Measurements from ENCODE around the gene ZNRF1. TPM values are rescaled to one million over a fixed set of nuclear protein-coding genes. Genes with fewer than 3 reads are reported as not detected.

ZNRF1 gene
- total and polyA plus RNA-seq, 5 donors from 2014 or later: 3.2 to 15.1 (median 6.2) TPM

DNA sequence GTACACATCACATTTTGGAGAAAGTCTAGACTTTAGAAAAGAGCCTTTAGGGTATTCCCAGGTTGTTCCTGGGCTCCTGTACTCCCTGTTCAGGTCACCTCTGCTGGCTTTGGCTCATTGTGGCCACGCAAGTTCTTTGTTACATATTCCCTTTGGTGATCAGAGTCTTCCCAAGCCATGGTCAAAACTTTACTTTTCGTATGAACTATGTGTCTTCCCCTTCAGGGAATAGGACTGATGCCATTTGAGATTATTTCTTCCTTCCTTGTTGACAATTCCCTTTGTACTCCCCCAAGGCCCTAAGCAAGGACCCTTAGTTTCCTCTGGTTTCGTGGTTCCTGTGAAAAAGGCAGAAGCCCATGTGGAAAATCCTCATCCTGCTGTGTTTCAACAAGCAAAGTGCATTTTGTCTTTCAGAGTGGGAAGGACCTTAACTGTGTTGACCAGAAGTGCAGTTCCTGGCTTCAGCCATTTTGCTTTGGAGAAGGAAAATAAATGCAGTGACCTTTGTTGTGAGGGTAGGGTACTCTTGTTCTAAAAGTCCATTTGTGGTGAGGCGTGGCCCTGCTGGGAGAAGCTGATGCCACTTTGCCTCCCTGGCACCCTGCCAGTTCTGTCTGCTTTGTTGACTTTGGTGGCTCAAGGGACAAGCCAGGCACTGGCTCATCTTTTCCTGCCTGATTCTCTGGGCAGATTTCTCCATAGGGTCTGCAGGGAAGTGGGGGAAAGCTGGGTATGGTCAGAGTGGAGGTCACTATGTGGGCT, 55.1 kb downstream of the ZNRF1 start:
- Mint-ChIP-seq H3K36me3 (peaks cover 2% of the 10 kb centered on the region), H3K9me3 (no peaks in the 10 kb centered on the region), H3K4me3 (no peak overlapping the region), H3K4me1 (peaks cover 0 to 10% (median 8%) of the 10 kb centered on the region in 4 donors), H3K27me3 (no peaks in the 10 kb centered on the region), H3K27ac (peak overlapping the region in 2 of 3 donors; percentile 46 to 48)
- Histone ChIP-seq H3K36me3 (ENCODE audit: control insufficient read depth, insufficient read depth, low read length) (no peaks in the 10 kb centered on the region), H3K27ac (ENCODE audit: insufficient read depth, low read length, poor library complexity, severe bottlenecking) (no peak overlapping the region), H3K27me3 (ENCODE audit: control insufficient read depth, insufficient read depth, low read length) (no peaks in the 10 kb centered on the region), H3K9me3 (ENCODE audit: control insufficient read depth in 2 of 2, low read length in 2 of 2) (no peaks in the 10 kb centered on the region), H3K4me1 (ENCODE audit: control insufficient read depth, insufficient read depth, low read length, poor library complexity, severe bottlenecking) (no peaks in the 10 kb centered on the region), H3K4me3 (ENCODE audit: low read depth, low read length) (no peak overlapping the region)
- ATAC-seq (ENCODE audit: low read depth in 2 of 2) (no peak), DNase-seq (no peak)

DNA sequence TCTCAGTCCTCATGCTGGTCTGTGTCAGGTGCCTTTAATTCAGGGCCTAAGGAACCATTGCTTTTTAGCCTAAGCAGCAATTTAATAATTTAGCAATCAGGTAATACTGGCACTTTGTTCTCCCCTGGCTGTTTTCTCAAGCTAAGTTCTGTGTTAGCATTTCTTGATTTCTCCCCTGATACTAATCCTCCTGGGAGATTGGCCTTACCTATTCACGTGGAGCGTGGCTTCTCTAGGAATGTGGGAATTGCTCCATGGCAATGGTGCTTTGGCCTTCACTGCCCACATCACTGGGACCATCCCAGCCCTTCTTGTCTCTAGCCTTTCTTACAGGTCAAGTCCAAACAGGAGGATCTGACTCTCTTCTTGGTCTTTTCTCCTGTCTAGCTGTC, 55.7 kb downstream of the ZNRF1 start:
- Histone ChIP-seq H3K4me1 (ENCODE audit: control insufficient read depth, insufficient read depth, low read length, poor library complexity, severe bottlenecking) (no peaks in the 10 kb centered on the region), H3K4me3 (ENCODE audit: low read depth, low read length) (no peak overlapping the region), H3K36me3 (ENCODE audit: control insufficient read depth, insufficient read depth, low read length) (no peaks in the 10 kb centered on the region), H3K27ac (ENCODE audit: insufficient read depth, low read length, poor library complexity, severe bottlenecking) (no peak overlapping the region), H3K9me3 (ENCODE audit: control insufficient read depth in 2 of 2, low read length in 2 of 2) (no peaks in the 10 kb centered on the region), H3K27me3 (ENCODE audit: control insufficient read depth, insufficient read depth, low read length) (no peaks in the 10 kb centered on the region)
- Mint-ChIP-seq H3K36me3 (peaks cover 3% of the 10 kb centered on the region), H3K27me3 (no peaks in the 10 kb centered on the region), H3K4me1 (peaks cover 0 to 10% (median 8%) of the 10 kb centered on the region in 4 donors), H3K9me3 (no peaks in the 10 kb centered on the region), H3K27ac (peak overlapping the region in 1 of 3 donors; percentile 48), H3K4me3 (no peak overlapping the region)
- DNase-seq (no peak), ATAC-seq (ENCODE audit: low read depth in 2 of 2) (no peak)

DNA sequence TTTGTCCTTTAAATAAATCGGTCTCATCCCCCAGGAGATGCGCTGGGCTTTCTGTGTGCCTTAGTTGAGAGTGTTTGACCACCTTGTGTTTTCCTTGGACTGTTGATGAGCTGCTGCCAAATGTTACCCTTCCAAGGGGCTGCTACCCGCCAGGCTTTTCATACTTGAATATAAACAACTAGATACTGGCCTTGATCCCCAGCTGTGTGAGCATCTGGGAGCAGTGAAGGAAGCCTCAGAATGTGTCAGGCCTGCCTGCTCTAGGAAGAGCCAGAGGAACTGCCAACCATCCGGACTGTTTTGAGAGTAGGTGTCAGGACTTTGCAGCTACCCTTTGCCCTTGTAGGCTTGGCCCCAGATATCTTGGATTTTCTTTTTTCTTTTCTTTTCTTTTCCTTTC, 60.0 kb downstream of the ZNRF1 start:
- H3K36me3 Mint-ChIP-seq: peaks cover 5% of the 10 kb centered on the region
- H3K9me3 ChIP-seq (ENCODE audit: control insufficient read depth in 2 of 2, low read length in 2 of 2): no peaks in the 10 kb centered on the region
- no peaks in the 10 kb centered on the region for H3K36me3 ChIP-seq (ENCODE audit: control insufficient read depth, insufficient read depth, low read length)
- peak overlapping the region in 1 of 3 donors; percentile 15 for H3K27ac Mint-ChIP-seq
- H3K4me1 ChIP-seq (ENCODE audit: control insufficient read depth, insufficient read depth, low read length, poor library complexity, severe bottlenecking): no peaks in the 10 kb centered on the region
- no peak overlapping the region for H3K4me3 ChIP-seq (ENCODE audit: low read depth, low read length)
- H3K27me3 Mint-ChIP-seq: no peaks in the 10 kb centered on the region
- H3K27ac ChIP-seq (ENCODE audit: insufficient read depth, low read length, poor library complexity, severe bottlenecking): no peak overlapping the region
- no peaks in the 10 kb centered on the region for H3K9me3 Mint-ChIP-seq
- ATAC-seq (ENCODE audit: low read depth in 2 of 2): no peak
- peaks cover 9 to 26% (median 15%) of the 10 kb centered on the region in 4 donors for H3K4me1 Mint-ChIP-seq
- H3K27me3 ChIP-seq (ENCODE audit: control insufficient read depth, insufficient read depth, low read length): no peaks in the 10 kb centered on the region
- H3K4me3 Mint-ChIP-seq: no peak overlapping the region
- DNase-seq: no peak

DNA sequence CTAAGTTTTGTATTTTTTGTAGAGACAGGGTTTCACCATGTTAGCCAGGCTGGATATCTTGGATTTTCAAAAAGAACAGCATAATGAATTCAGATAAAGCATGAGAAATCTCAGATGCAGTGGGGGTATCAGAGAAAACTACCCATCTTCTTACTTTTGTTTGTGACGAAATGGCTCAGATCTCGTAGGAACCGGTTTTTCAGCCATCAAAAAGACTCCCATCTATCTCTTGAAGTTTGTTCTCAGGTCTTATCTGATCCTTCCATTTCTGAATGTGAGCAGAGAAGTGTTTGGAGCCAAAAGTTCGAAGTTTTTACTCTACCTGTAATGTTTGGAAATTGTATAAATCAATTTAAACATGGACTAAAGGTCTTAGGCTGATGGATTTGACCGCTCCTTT, 60.6 kb downstream of the ZNRF1 start:
- peak overlapping the region in 1 of 3 donors; percentile 35 for H3K27ac Mint-ChIP-seq

DNA sequence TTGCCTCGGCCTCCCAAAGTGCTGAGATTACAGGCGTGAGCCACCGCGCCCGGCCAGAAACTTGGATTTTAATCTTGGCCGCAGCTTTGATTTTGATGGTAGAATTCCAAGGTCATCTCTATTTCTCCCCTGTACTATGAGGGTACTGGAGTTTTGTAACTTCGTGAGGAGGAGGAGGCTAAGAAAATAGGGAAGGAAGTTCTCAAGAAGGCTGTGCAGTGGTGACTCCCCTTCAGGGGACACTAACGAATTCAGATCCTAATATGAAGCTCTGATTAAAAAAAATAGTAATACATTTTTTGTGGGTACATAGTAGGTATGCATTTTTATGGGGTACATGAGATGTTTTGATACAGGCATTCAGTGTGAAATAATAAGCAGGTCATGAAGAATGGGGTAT, 61.9 kb downstream of the ZNRF1 start:
- H3K4me3 ChIP-seq (ENCODE audit: low read depth, low read length): no peak overlapping the region
- no peak overlapping the region for H3K27ac ChIP-seq (ENCODE audit: insufficient read depth, low read length, poor library complexity, severe bottlenecking)
- no peaks in the 10 kb centered on the region for H3K9me3 ChIP-seq (ENCODE audit: control insufficient read depth in 2 of 2, low read length in 2 of 2)
- no peaks in the 10 kb centered on the region for H3K27me3 ChIP-seq (ENCODE audit: control insufficient read depth, insufficient read depth, low read length)
- H3K27ac Mint-ChIP-seq: no peak overlapping the region
- no peaks in the 10 kb centered on the region for H3K4me1 ChIP-seq (ENCODE audit: control insufficient read depth, insufficient read depth, low read length, poor library complexity, severe bottlenecking)
- ATAC-seq (ENCODE audit: low read depth in 2 of 2): no peak
- no peaks in the 10 kb centered on the region for H3K36me3 ChIP-seq (ENCODE audit: control insufficient read depth, insufficient read depth, low read length)
- DNase-seq: no peak
- peaks cover 7 to 32% (median 20%) of the 10 kb centered on the region in 4 donors for H3K4me1 Mint-ChIP-seq
- no peak overlapping the region for H3K4me3 Mint-ChIP-seq
- peaks cover 4% of the 10 kb centered on the region for H3K27me3 Mint-ChIP-seq
- peaks cover 5% of the 10 kb centered on the region for H3K36me3 Mint-ChIP-seq
- no peaks in the 10 kb centered on the region for H3K9me3 Mint-ChIP-seq

More for the DNA sequence above, 60.6 kb downstream of the ZNRF1 start:
- Mint-ChIP-seq H3K36me3 (peaks cover 5% of the 10 kb centered on the region), H3K9me3 (no peaks in the 10 kb centered on the region), H3K27me3 (no peaks in the 10 kb centered on the region), H3K4me1 (peaks cover 9 to 26% (median 15%) of the 10 kb centered on the region in 4 donors), H3K4me3 (no peak overlapping the region)
- H3K27ac ChIP-seq (ENCODE audit: insufficient read depth, low read length, poor library complexity, severe bottlenecking): no peak overlapping the region
- no peak for ATAC-seq (ENCODE audit: low read depth in 2 of 2)
- no peak for DNase-seq
- H3K4me3 ChIP-seq (ENCODE audit: low read depth, low read length): no peak overlapping the region
- no peaks in the 10 kb centered on the region for H3K27me3 ChIP-seq (ENCODE audit: control insufficient read depth, insufficient read depth, low read length)
- H3K4me1 ChIP-seq (ENCODE audit: control insufficient read depth, insufficient read depth, low read length, poor library complexity, severe bottlenecking): no peaks in the 10 kb centered on the region
- no peaks in the 10 kb centered on the region for H3K9me3 ChIP-seq (ENCODE audit: control insufficient read depth in 2 of 2, low read length in 2 of 2)
- H3K36me3 ChIP-seq (ENCODE audit: control insufficient read depth, insufficient read depth, low read length): no peaks in the 10 kb centered on the region

DNA sequence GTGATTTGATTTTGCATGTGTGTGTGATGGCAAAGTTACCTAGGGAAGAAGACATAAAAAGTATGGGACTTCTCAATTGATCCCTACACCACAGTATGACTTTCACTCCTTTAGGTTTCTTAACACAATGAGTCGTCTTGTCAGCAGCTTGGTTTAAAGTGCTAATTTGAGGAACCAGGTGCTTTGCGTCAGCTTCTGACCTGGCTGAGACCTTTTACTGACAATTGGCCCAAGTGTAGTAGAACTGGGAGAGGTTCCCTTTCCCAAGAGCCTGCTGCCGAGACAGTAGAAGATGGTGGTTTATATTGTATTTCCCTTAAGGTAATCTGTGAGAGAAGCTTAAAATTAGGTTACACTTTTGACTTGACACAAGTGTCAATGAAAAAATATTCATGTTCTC, 62.8 kb downstream of the ZNRF1 start:
- H3K9me3 ChIP-seq (ENCODE audit: control insufficient read depth in 2 of 2, low read length in 2 of 2): no peaks in the 10 kb centered on the region
- H3K27ac ChIP-seq (ENCODE audit: insufficient read depth, low read length, poor library complexity, severe bottlenecking): no peak overlapping the region
- H3K4me3 ChIP-seq (ENCODE audit: low read depth, low read length): no peak overlapping the region
- H3K4me1 Mint-ChIP-seq: peaks cover 4 to 32% (median 20%) of the 10 kb centered on the region in 4 donors
- peaks cover 4% of the 10 kb centered on the region for H3K27me3 Mint-ChIP-seq
- H3K9me3 Mint-ChIP-seq: no peaks in the 10 kb centered on the region
- H3K27me3 ChIP-seq (ENCODE audit: control insufficient read depth, insufficient read depth, low read length): no peaks in the 10 kb centered on the region
- H3K36me3 ChIP-seq (ENCODE audit: control insufficient read depth, insufficient read depth, low read length): no peaks in the 10 kb centered on the region
- H3K4me3 Mint-ChIP-seq: no peak overlapping the region
- H3K27ac Mint-ChIP-seq: peak overlapping the region in 1 of 3 donors; percentile 49
- no peak for DNase-seq
- H3K36me3 Mint-ChIP-seq: peaks cover 5% of the 10 kb centered on the region
- ATAC-seq (ENCODE audit: low read depth in 2 of 2): no peak
- no peaks in the 10 kb centered on the region for H3K4me1 ChIP-seq (ENCODE audit: control insufficient read depth, insufficient read depth, low read length, poor library complexity, severe bottlenecking)

DNA sequence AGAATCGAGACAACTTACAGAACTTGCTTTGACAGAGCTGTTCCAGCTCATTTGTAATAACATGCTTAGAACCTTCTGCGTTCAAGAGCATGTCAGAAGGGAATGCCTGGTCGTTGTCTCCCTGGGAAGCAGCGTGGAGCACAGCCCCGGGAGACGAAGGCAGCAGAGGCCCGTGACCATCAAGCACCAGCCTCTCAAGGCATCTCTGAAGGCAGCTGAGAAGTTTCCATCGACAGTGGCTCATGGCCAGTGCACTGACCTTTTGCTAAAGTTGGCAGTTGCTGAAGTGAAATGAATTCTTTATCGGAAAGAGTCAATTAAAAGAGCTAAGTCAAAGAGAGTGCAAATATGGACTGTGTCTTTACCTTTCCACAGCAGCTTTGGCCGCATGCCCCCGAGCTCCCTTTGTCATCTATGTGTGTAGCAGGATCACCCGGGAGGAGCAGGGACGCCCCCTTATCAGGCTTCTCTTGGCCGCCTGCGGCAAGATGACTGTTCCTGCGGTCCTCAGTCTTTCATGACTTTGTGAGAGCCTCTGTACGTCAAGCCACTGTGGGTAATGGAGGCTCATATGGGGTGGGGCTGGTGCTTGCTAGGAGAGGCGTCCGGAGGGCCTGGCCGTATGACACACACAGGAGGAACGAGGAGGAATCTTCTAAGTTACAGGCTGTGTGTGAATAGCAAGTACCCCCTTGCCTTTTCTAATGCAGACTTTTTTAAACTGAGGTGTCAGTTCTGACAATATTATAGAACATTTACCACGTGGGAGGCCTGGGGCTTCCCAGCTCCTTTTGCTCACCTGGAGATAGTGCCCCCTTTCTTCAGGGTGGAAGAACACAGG, 63.5 kb downstream of the ZNRF1 start:
- Histone ChIP-seq H3K27ac (ENCODE audit: insufficient read depth, low read length, poor library complexity, severe bottlenecking) (no peak overlapping the region), H3K36me3 (ENCODE audit: control insufficient read depth, insufficient read depth, low read length) (no peaks in the 10 kb centered on the region), H3K4me1 (ENCODE audit: control insufficient read depth, insufficient read depth, low read length, poor library complexity, severe bottlenecking) (no peaks in the 10 kb centered on the region), H3K27me3 (ENCODE audit: control insufficient read depth, insufficient read depth, low read length) (no peaks in the 10 kb centered on the region), H3K4me3 (ENCODE audit: low read depth, low read length) (no peak overlapping the region), H3K9me3 (ENCODE audit: control insufficient read depth in 2 of 2, low read length in 2 of 2) (no peaks in the 10 kb centered on the region)
- Mint-ChIP-seq H3K27me3 (peaks cover 4% of the 10 kb centered on the region), H3K9me3 (no peaks in the 10 kb centered on the region), H3K4me1 (peaks cover 4 to 31% (median 19%) of the 10 kb centered on the region in 4 donors), H3K4me3 (no peak overlapping the region), H3K36me3 (peaks cover 3% of the 10 kb centered on the region), H3K27ac (peak overlapping the region in 1 of 3 donors; percentile 64)
- ATAC-seq (ENCODE audit: low read depth in 2 of 2) (no peak), DNase-seq (no peak)

Data from CD4-positive, CD25-positive, alpha-beta regulatory T cell (primary cell).